ENCODE results near the gene TMEM45B.

DNA sequence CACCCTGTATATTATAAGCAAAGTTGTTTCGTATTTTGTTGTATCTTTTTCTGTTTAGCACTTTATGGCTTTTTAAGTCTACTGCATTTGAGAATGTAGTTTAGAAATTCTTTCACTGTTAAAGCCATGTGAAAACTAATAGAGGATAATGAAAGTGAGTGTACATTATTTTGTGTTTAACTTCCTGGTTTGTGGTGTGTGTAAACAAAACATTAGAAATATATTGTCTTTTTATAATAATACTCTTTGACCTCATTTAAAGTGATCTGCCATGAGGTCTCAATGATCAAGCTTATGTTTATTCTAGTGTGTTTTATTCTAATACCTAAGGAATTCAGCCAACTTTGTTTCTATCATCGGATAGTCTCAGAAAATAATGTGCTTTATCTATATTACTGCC lies 27.4 kb upstream of the TMEM45B start:
- TF ChIP-seq YY1 (IDR thresholded peaks at IDR 0.05; ENCODE audit: low read depth) (no peak), SMC3 (IDR thresholded peaks at IDR 0.05; ENCODE audit: low read depth, low read length) (no peak), CHD2 (IDR thresholded peaks at IDR 0.05; ENCODE audit: low read length, partially characterized antibody) (no peak), RAD21 (IDR thresholded peaks at IDR 0.05; ENCODE audit: low read length) (no peak), POLR2AphosphoS5 (IDR thresholded peaks at IDR 0.05; ENCODE audit: low read depth, low read length) (no peak), GABPA (IDR thresholded peaks at IDR 0.05; ENCODE audit: low read depth) (no peak), EP300 (IDR thresholded peaks at IDR 0.05; ENCODE audit: borderline replicate concordance in 1 of 2, low read depth in 1 of 2, low read length in 1 of 2) (no peak), FOXM1 (IDR thresholded peaks at IDR 0.05; ENCODE audit: low read depth) (no peak), FOSL2 (IDR thresholded peaks at IDR 0.05; ENCODE audit: borderline replicate concordance, low read depth) (no peak), TAF1 (IDR thresholded peaks at IDR 0.05; ENCODE audit: borderline replicate concordance, low read depth, low read length) (no peak)
- TF ChIP-seq, protein P1, sequence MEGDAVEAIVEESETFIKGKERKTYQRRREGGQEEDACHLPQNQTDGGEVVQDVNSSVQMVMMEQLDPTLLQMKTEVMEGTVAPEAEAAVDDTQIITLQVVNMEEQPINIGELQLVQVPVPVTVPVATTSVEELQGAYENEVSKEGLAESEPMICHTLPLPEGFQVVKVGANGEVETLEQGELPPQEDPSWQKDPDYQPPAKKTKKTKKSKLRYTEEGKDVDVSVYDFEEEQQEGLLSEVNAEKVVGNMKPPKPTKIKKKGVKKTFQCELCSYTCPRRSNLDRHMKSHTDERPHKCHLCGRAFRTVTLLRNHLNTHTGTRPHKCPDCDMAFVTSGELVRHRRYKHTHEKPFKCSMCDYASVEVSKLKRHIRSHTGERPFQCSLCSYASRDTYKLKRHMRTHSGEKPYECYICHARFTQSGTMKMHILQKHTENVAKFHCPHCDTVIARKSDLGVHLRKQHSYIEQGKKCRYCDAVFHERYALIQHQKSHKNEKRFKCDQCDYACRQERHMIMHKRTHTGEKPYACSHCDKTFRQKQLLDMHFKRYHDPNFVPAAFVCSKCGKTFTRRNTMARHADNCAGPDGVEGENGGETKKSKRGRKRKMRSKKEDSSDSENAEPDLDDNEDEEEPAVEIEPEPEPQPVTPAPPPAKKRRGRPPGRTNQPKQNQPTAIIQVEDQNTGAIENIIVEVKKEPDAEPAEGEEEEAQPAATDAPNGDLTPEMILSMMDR (IDR thresholded peaks at IDR 0.05) = no peak
- TF ChIP-seq, protein P2, sequence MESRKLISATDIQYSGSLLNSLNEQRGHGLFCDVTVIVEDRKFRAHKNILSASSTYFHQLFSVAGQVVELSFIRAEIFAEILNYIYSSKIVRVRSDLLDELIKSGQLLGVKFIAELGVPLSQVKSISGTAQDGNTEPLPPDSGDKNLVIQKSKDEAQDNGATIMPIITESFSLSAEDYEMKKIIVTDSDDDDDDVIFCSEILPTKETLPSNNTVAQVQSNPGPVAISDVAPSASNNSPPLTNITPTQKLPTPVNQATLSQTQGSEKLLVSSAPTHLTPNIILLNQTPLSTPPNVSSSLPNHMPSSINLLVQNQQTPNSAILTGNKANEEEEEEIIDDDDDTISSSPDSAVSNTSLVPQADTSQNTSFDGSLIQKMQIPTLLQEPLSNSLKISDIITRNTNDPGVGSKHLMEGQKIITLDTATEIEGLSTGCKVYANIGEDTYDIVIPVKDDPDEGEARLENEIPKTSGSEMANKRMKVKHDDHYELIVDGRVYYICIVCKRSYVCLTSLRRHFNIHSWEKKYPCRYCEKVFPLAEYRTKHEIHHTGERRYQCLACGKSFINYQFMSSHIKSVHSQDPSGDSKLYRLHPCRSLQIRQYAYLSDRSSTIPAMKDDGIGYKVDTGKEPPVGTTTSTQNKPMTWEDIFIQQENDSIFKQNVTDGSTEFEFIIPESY (IDR thresholded peaks at IDR 0.05; ENCODE audit: borderline replicate concordance, low read depth) = no peak
- TF ChIP-seq, protein P3, sequence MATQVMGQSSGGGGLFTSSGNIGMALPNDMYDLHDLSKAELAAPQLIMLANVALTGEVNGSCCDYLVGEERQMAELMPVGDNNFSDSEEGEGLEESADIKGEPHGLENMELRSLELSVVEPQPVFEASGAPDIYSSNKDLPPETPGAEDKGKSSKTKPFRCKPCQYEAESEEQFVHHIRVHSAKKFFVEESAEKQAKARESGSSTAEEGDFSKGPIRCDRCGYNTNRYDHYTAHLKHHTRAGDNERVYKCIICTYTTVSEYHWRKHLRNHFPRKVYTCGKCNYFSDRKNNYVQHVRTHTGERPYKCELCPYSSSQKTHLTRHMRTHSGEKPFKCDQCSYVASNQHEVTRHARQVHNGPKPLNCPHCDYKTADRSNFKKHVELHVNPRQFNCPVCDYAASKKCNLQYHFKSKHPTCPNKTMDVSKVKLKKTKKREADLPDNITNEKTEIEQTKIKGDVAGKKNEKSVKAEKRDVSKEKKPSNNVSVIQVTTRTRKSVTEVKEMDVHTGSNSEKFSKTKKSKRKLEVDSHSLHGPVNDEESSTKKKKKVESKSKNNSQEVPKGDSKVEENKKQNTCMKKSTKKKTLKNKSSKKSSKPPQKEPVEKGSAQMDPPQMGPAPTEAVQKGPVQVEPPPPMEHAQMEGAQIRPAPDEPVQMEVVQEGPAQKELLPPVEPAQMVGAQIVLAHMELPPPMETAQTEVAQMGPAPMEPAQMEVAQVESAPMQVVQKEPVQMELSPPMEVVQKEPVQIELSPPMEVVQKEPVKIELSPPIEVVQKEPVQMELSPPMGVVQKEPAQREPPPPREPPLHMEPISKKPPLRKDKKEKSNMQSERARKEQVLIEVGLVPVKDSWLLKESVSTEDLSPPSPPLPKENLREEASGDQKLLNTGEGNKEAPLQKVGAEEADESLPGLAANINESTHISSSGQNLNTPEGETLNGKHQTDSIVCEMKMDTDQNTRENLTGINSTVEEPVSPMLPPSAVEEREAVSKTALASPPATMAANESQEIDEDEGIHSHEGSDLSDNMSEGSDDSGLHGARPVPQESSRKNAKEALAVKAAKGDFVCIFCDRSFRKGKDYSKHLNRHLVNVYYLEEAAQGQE (IDR thresholded peaks at IDR 0.05; ENCODE audit: low read depth, low read length) = no peak
